OCI-M2 (cell line): ENCODE measurements around the gene CMTM7.
"Not testable (repeated sequence)": the region's sequence is repeated elsewhere in the genome, so short reads cannot be mapped to it uniquely, and the experiment has no call there.

ENCODE experiments used
- DNase-seq: peaks from one replicate; lab custom pipeline; 2025; ENCODE audit not compliant: unreplicated experiment; lab: John Stamatoyannopoulos, UW

The CMTM7 gene

GRCh38 chr3:32379831-32380500 lies 11.7 kb upstream of the CMTM7 start:
- DNase-seq = no peak

GRCh38 chr3:32381922-32382321 lies 9.7 kb upstream of the CMTM7 start:
- no peak for DNase-seq

DNA sequence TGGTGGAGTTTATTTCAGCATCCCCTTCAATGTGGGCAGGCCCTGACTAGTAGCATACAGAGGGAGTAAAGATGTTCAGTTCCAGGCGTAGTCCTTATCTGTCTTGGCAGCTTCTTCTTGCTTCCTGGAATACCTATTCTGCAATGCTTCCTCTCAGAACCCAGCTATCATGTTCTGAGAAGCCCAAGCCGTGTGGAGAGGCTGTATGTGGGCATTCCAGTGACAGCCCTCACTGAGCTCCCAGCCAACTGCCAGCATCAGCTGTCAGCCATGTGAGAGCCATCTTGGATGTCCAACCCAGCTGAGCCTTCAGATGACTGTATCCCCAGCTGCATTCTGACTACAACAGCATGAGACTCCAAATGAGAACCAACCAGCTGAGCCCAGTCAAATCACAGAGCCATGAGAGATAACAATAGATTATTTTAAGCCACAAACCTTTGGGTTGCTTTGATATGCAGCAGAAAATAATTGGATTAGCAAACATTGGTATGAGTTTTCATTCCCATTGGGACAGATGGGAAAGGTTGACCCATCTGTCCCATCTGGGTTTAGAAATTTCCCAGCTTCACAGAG lies 8.4 kb upstream of the CMTM7 start:
- DNase-seq = no peak

- DNase-seq = no peak
Measured at GRCh38 chr3:32384938-32385337, 6.7 kb upstream of the CMTM7 start.

GRCh38 chr3:32387512-32387911 lies 4.1 kb upstream of the CMTM7 start:
- DNase-seq = no peak

DNA sequence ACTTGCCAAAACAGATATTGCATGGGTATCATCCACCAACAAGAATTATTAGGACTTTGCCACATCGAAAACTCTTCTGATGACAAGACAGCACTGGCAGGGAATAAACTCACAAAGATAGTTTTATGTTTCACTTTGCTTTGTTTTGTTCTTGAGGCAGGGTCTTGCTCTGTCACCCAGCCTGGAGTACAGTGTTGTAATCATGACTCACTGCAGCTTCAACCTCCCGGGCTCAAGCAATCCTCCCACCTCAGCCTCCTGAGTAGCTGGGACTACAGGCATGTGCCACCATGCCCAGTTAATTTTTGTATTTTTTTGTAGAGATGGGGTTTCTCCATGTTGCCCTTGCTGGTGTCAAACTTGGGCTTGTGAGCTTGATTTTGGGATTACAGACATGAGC lies 2.1 kb upstream of the CMTM7 start:
- not testable (repeated sequence) for DNase-seq

DNA sequence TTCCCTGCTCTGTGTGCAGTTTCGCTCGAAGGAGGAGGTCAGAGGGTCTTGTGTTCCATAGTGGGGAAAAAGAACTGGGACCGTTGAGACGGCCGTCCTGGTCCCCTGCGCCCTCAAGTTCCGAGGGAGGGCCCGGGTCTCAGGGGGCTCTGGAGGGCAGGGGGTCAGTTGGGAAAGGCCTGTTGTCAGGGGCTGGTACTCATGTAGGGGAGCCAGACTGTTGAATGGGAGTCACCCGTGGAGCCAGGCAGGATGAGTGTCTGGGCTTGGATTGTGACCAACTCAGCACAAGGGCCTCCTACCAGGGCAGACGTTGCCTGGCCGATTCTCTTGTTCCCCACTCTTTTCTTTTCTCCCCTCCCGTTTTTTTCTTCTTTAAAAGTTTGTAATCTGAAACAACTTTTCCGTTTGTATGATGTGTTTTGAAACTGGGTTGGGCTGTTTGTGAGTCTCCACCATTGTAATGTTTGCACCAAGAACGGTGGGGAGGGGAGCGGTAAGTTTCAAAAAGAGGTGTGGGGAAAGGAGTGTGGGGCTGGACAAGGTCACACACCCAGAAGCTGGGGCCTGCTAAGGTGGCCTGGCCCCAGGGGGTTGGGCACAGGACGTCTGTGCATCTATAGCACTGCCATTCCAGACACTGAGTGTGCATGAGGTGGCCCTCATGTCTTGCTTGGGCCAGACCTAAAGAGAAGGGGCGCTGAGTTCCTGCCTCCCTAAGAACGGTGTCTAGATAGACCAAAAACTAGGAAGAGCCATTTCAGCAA lies 1.1 kb downstream of the CMTM7 start:
- no peak for DNase-seq

DNA sequence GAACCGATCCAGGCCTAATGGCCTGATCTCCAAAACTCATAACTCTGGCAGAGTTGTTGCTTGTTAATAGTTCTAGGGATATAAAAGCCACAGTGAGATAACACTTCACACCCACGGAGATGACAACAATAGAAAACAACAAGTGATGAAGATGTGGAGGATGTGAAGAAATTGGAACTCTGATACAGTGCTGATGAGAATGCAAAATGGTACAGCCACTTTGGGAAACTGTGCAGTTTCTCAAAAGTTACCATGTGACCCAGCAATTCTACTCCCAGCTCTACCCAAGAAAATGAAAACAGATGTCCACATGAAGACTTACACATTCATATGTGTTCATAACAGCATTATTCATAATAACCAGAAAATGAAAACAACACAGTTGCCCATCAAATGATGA lies 3.8 kb downstream of the CMTM7 start:
- DNase-seq = no peak

- DNase-seq = no peak
Measured at GRCh38 chr3:32397941-32398340, 6.3 kb downstream of the CMTM7 start.

DNA sequence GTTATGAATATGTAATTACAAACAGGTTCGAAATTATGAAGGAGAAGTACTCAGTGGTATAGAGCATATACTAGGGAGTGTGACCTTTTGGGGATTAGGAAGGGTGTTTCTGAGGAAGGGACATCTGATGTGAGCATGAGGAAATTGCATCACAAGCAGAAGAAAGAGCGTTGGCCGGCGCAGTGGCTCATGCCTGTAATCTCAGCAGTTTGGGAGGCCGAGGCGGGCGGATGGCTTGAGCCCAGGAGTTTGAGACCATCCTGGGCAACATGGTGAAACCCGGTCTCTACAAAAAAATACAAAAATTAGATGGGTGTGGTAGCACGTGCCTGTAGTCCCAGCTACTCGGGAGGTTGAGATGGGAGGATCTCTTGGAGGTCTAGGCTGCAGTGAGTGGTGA lies 6.9 kb downstream of the CMTM7 start:
- DNase-seq = no peak

GRCh38 chr3:32399030-32399620 lies 7.5 kb downstream of the CMTM7 start:
- DNase-seq = peak; percentile 48

- no peak for DNase-seq
Measured at GRCh38 chr3:32401126-32401525, 9.5 kb downstream of the CMTM7 start.

DNA sequence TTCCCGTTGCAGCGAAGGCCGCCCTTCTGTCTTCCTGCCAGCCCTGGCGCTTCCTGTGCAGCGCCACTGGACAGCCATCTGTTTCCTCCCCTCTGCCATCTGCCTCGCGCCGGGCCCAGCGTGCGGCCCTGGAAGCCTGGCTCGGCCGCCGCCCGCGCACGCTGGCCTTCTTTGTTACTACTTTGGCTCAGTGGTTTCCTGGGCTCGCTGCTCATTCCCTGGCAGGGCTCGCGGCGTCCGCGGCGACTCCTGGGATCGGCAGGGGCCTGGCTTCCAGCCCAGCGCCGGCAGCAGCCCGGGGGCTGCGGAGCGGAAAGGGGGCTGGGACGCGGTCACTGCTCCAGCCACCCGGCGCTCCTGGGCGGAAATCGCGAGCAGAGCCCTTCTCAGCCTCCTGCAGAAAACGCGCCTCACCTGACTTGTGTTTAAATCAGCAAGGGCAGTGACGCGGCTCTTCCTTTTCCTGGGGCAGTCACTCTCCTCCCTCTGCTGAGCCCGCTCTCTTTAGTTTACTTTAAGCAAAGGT lies 10.0 kb downstream of the CMTM7 start:
- no peak for DNase-seq

GRCh38 chr3:32403663-32404062 lies 12.0 kb downstream of the CMTM7 start:
- DNase-seq = no peak

DNA sequence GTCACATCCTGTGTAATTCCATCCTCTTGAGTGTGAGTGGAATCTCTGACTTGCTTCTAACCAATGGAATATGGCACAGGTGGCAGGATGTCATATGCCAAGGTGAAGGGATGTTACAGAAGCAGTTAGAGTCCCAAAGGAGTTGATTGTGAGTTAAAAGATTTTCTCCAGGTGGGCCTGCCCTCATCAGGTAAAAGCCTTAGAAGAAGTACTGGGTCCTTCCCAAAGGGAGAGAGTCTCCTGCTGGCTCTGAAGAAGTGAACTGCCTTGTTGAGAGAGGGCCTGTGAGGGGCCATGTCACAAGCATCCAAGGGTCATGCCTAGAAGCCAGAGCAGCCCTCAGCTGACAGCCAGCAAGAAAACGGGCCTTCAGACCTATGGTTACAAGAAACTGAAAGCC lies 13.1 kb downstream of the CMTM7 start:
- no peak for DNase-seq

- no peak for DNase-seq
Measured at GRCh38 chr3:32405155-32405554, 13.5 kb downstream of the CMTM7 start.

- DNase-seq = no peak
Measured at GRCh38 chr3:32405711-32406323, 14.2 kb downstream of the CMTM7 start.

GRCh38 chr3:32406486-32407408 lies 15.1 kb downstream of the CMTM7 start:
- no peak for DNase-seq

- no peak for DNase-seq
Measured at GRCh38 chr3:32410367-32411246, 19.0 kb downstream of the CMTM7 start.
